OCI-LY7 (cell line): ENCODE data around the gene HNRNPL. TPM values are rescaled to one million over a fixed set of nuclear protein-coding genes. Genes with fewer than 3 reads are reported as not detected.

ENCODE experiments used
- BruUV-seq: library from RNA; stranded (reverse); fragments of 400-500 nt; replicated peaks from 2 replicates; lab custom pipeline; 2021; lab: Mats Ljungman, UMichigan
- CTCF ChIA-PET: fragments of 300-600 bp; sonication (Branson Sonifier 250); formaldehyde crosslinking; loops from one replicate; lab custom pipeline; 2022; ENCODE audit warnings: antibody characterized with exemption; ENCODE audit not compliant: unreplicated experiment; lab: Charles Lee
- POLR2A ChIA-PET: fragments of 300-600 bp; sonication (Branson Sonifier 250); formaldehyde crosslinking; loops from one replicate; lab custom pipeline; 2022; ENCODE audit warnings: antibody characterized with exemption; lab: Charles Lee
- DNase-seq: peaks from one replicate; pipeline ENCODE4 v3.0.0-alpha.2; 2015; ENCODE audit warnings: low spot score
- H2AFZ ChIP-seq: fragments of 200-600 bp; sonication (generic), shearing (Covaris generic); 2 replicates; pipeline ENCODE4 v1.6.1; 2014; ENCODE audit warnings: mild to moderate bottlenecking, antibody characterized with exemption, low read length, moderate library complexity
- H3K27ac ChIP-seq: fragments of 200-600 bp; sonication (generic); 2 replicates; pipeline ENCODE4 v1.5.1; 2014; ENCODE audit warnings: mixed run types, low read depth, mild to moderate bottlenecking, moderate library complexity, low read length, inconsistent platforms; ENCODE audit not compliant: poor library complexity, severe bottlenecking
- H3K36me3 ChIP-seq: fragments of 200-600 bp; sonication (generic); 2 replicates; pipeline ENCODE4 v1.6.1; 2014; ENCODE audit warnings: mild to moderate bottlenecking, antibody characterized with exemption, low read length, moderate library complexity, mixed read lengths; ENCODE audit not compliant: insufficient read depth
- H3K4me1 ChIP-seq: fragments of 200-600 bp; sonication (generic); 2 replicates; pipeline ENCODE4 v1.5.1; 2014; ENCODE audit warnings: mild to moderate bottlenecking, low read length; ENCODE audit not compliant: insufficient read depth, poor library complexity, severe bottlenecking
- H3K4me2 ChIP-seq: fragments of 200-600 bp; sonication (generic); 2 replicates; pipeline ENCODE4 v1.6.1; 2014; ENCODE audit warnings: mild to moderate bottlenecking, low read length
- H3K4me3 ChIP-seq: fragments of 200-600 bp; sonication (generic); 2 replicates; pipeline ENCODE4 v1.5.1; 2014; ENCODE audit warnings: mild to moderate bottlenecking, low read depth, low read length; ENCODE audit not compliant: poor library complexity, severe bottlenecking
- H3K79me2 ChIP-seq: fragments of 200-600 bp; sonication (generic); 2 replicates; pipeline ENCODE4 v1.6.1; 2016; ENCODE audit warnings: low read depth, mild to moderate bottlenecking, low read length, moderate library complexity, mixed read lengths; ENCODE audit not compliant: insufficient read depth
- H3K9me2 ChIP-seq: fragments of 200-600 bp; sonication (generic); 2 replicates; pipeline ENCODE4 v1.6.1; 2016; ENCODE audit warnings: mild to moderate bottlenecking, low read length, mixed read lengths; ENCODE audit not compliant: insufficient read depth
- H3K9me3 ChIP-seq: fragments of 200-600 bp; sonication (generic); 2 replicates; pipeline ENCODE4 v1.6.1; 2014; ENCODE audit warnings: mild to moderate bottlenecking, mixed run types, low read length, mixed read lengths
- H4K20me1 ChIP-seq: fragments of 200-600 bp; sonication (generic); 2 replicates; pipeline ENCODE4 v1.6.1; 2014; ENCODE audit warnings: mild to moderate bottlenecking, antibody characterized with exemption, low read length, moderate library complexity, mixed read lengths; ENCODE audit not compliant: insufficient read depth
- CTCF ChIP-seq: fragments of 200-600 bp; sonication (generic); conservative IDR thresholded peaks from 2 replicates; pipeline ENCODE4 v1.5.1; 2014; ENCODE audit warnings: mild to moderate bottlenecking, antibody characterized with exemption, low read length, moderate library complexity, mixed read lengths
- EZH2phosphoT487 ChIP-seq: fragments of 200-600 bp; sonication (generic); IDR thresholded peaks from 2 replicates; pipeline ENCODE4 v1.6.1; 2018; ENCODE audit warnings: low read depth, borderline replicate concordance, mild to moderate bottlenecking, mixed run types, antibody characterized with exemption, low read length, moderate library complexity, mixed read lengths
- intact Hi-C: fragments of 100-400 bp; cut with micrococcal nuclease; formaldehyde crosslinking; loops from one replicate; pipeline ENCODE4 v1.10.0; 2022; ENCODE audit not compliant: unreplicated experiment
- total RNA-seq, 2 experiments: library from RNA; depleted of rRNA in 1 of 2; stranded (reverse); fragments of >200 nt in 1 of 2; shearing (Covaris generic) in 1 of 2; gene quantifications; 2 replicates each; pipeline ENCODE4 v1.2.3, GENCODE V29; 2014 to 2022

Gene HNRNPL
- total RNA-seq, 2 experiments from 2014 or later, result 263 to 655 TPM

GRCh38 chr19:38806371-38806770, 43.4 kb downstream of the HNRNPL start:
- Histone ChIP-seq H3K9me3 (no peaks in the 10 kb centered on the region), H2AFZ (no peak overlapping the region), H3K36me3 (no peaks in the 10 kb centered on the region), H3K4me3 (no peak overlapping the region), H4K20me1 (no peaks in the 10 kb centered on the region), H3K9me2 (no peaks in the 10 kb centered on the region), H3K79me2 (no peaks in the 10 kb centered on the region), H3K27ac (no peak overlapping the region), H3K4me1 (peaks cover 3% of the 10 kb centered on the region), H3K4me2 (no peak overlapping the region)
- ChIA-PET POLR2A (no interaction called here), CTCF (no interaction called here)
- TF ChIP-seq EZH2phosphoT487, result no peak
- no TSS peak for BruUV-seq
- DNase-seq, result peak; percentile 6
- intact Hi-C loops, result no loop called here

- no peak for DNase-seq
- no peaks in the 10 kb centered on the region for H3K79me2 ChIP-seq
- H3K36me3 ChIP-seq, result no peaks in the 10 kb centered on the region
- intact Hi-C loops, result no loop called here
- TF ChIP-seq CTCF, result no peak
- TF ChIP-seq EZH2phosphoT487, result no peak
- no peak overlapping the region for H2AFZ ChIP-seq
- H4K20me1 ChIP-seq, result no peaks in the 10 kb centered on the region
- H3K9me3 ChIP-seq, result no peaks in the 10 kb centered on the region
- H3K27ac ChIP-seq, result no peak overlapping the region
- ChIA-PET POLR2A (no interaction called here), CTCF (no interaction called here)
- H3K4me1 ChIP-seq, result peaks cover 3% of the 10 kb centered on the region
- no peaks in the 10 kb centered on the region for H3K9me2 ChIP-seq
- no peak overlapping the region; the same call in 1 of the 2 replicates for H3K4me2 ChIP-seq
- BruUV-seq, result no TSS peak
- no peak overlapping the region for H3K4me3 ChIP-seq
Measured at GRCh38 chr19:38805180-38805579, 44.6 kb downstream of the HNRNPL start.

- no peaks in the 10 kb centered on the region for H3K36me3 ChIP-seq
- intact Hi-C loops, result no loop called here
- no TSS peak for BruUV-seq
Measured at GRCh38 chr19:38803543-38803942, 46.2 kb downstream of the HNRNPL start.

More at GRCh38 chr19:38803543-38803942, 46.2 kb downstream of the HNRNPL start:
- ChIA-PET CTCF (no interaction called here), POLR2A (interaction anchor here (0.7 kb wide), 1 partner anchor 110 kb away, joined by 4 read pairs; no protein-coding TSS in a partner anchor)
- DNase-seq, result no peak
- Histone ChIP-seq H2AFZ (no peak overlapping the region), H3K4me1 (peaks cover 3% of the 10 kb centered on the region), H3K4me3 (no peak overlapping the region), H3K4me2 (no peak overlapping the region), H3K9me2 (no peaks in the 10 kb centered on the region), H3K79me2 (no peaks in the 10 kb centered on the region), H3K27ac (no peak overlapping the region), H4K20me1 (no peaks in the 10 kb centered on the region), H3K9me3 (no peaks in the 10 kb centered on the region)
- TF ChIP-seq CTCF (no peak), EZH2phosphoT487 (no peak)
